Hematopoietic multipotent progenitor cell treated with erythropoietin and hydrocortisone succinate and interleukin-3 and kit ligand, for 17 days (in vitro differentiated cells): ENCODE measurements around the gene RCE1.

Experiments
- DNase-seq: peaks from one replicate; pipeline ENCODE4 v3.0.0-alpha.2; 2015; ENCODE audit warnings: low spot score

RCE1 gene

GRCh38 chr11:66856496-66857233 lies 13.4 kb downstream of the RCE1 start, which contains the start of gene LRFN4:
TSS of gene LRFN4 (plus strand) at chr11:66857064. CDS start at chr11:66857745, 681 bp downstream.
- DNase-seq, result no peak

- no peak for DNase-seq
Measured at GRCh38 chr11:66857234-66857926, 14.1 kb downstream of the RCE1 start.

GRCh38 chr11:66857927-66858185 lies 14.6 kb downstream of the RCE1 start:
- no peak for DNase-seq

GRCh38 chr11:66858186-66858938 lies 15.1 kb downstream of the RCE1 start:
- no peak for DNase-seq

- DNase-seq, result no peak
Measured at GRCh38 chr11:66858939-66859685, 15.9 kb downstream of the RCE1 start.

GRCh38 chr11:66859686-66860448 lies 16.6 kb downstream of the RCE1 start:
- DNase-seq, result no peak

- no peak for DNase-seq
Measured at GRCh38 chr11:66860449-66860831, 17.2 kb downstream of the RCE1 start.

GRCh38 chr11:66861038-66861773 lies 18.0 kb downstream of the RCE1 start:
- no peak for DNase-seq

GRCh38 chr11:66861774-66862558 lies 18.7 kb downstream of the RCE1 start:
- DNase-seq, result no peak

GRCh38 chr11:66862559-66863037 lies 19.4 kb downstream of the RCE1 start:
- no peak for DNase-seq

GRCh38 chr11:66863428-66864125 lies 20.3 kb downstream of the RCE1 start:
- DNase-seq, result no peak

GRCh38 chr11:66864172-66864901 lies 21.1 kb downstream of the RCE1 start:
- DNase-seq, result no peak

- DNase-seq, result no peak
Measured at GRCh38 chr11:66864924-66865697, 21.9 kb downstream of the RCE1 start.

GRCh38 chr11:66866007-66866406 lies 22.8 kb downstream of the RCE1 start:
- DNase-seq, result no peak

GRCh38 chr11:66866511-66866986 lies 23.3 kb downstream of the RCE1 start:
- DNase-seq, result no peak

- no peak for DNase-seq
Measured at GRCh38 chr11:66867425-66868040, 24.3 kb downstream of the RCE1 start.

GRCh38 chr11:66868082-66868725 lies 25.0 kb downstream of the RCE1 start:
- no peak for DNase-seq
